HEK293T (cell line): ENCODE results near the gene GINS1.

Experiments used
- ARNT ChIP-seq: fragments of 450-650 bp; IDR thresholded peaks from 2 replicates; pipeline ENCODE4 v1.6.1; 2017; ENCODE audit warnings: mild to moderate bottlenecking
- BHLHE40 ChIP-seq: fragments of 450-650 bp; IDR thresholded peaks from 2 replicates; pipeline ENCODE4 v1.6.1; 2016; ENCODE audit warnings: mild to moderate bottlenecking, moderate library complexity, borderline replicate concordance
- CTBP1 ChIP-seq: fragments of 450-650 bp; IDR thresholded peaks from 2 replicates; pipeline ENCODE4 v1.6.1; 2016; ENCODE audit warnings: borderline replicate concordance
- ELF4 ChIP-seq: fragments of 450-650 bp; IDR thresholded peaks from 2 replicates; pipeline ENCODE4 v1.6.1; 2017; ENCODE audit warnings: antibody characterized with exemption
- FOXK2 ChIP-seq: fragments of 450-650 bp; IDR thresholded peaks from 2 replicates; pipeline ENCODE4 v1.6.1; 2016; ENCODE audit warnings: mild to moderate bottlenecking
- FOXM1 ChIP-seq: fragments of 450-650 bp; IDR thresholded peaks from 2 replicates; pipeline ENCODE4 v1.6.1; 2017; ENCODE audit warnings: mild to moderate bottlenecking, borderline replicate concordance
- NFRKB ChIP-seq: fragments of 450-650 bp; IDR thresholded peaks from 2 replicates; pipeline ENCODE4 v1.6.1; 2016; ENCODE audit warnings: mild to moderate bottlenecking, moderate library complexity
- PKNOX1 ChIP-seq: fragments of 450-650 bp; IDR thresholded peaks from 2 replicates; pipeline ENCODE4 v1.6.1; 2016
- SUZ12 ChIP-seq: fragments of 450-650 bp; IDR thresholded peaks from 2 replicates; pipeline ENCODE4 v1.6.1; 2016; ENCODE audit warnings: mild to moderate bottlenecking
- ZNF384 ChIP-seq: fragments of 450-650 bp; IDR thresholded peaks from 2 replicates; pipeline ENCODE4 v1.6.1; 2016

GRCh38 chr20:25466846-25467245 is 59.4 kb downstream of the GINS1 start:
- no peak for TF ChIP-seq ELF4
- no peak for TF ChIP-seq ZNF384
- no peak for TF ChIP-seq BHLHE40
- no peak for TF ChIP-seq NFRKB
- TF ChIP-seq ARNT: no peak
- no peak for TF ChIP-seq FOXM1
- no peak for TF ChIP-seq SUZ12
- no peak for TF ChIP-seq CTBP1
- no peak for TF ChIP-seq FOXK2
- no peak for TF ChIP-seq PKNOX1
